IMR-90 (cell line): ENCODE results near the gene BCL11A. TPM values are rescaled to one million over a fixed set of nuclear protein-coding genes. Genes with fewer than 3 reads are reported as not detected.
A peak's percentile ranks its signal among the peaks of the same experiment; 100 is the strongest.

Source experiments
- ATAC-seq: fragments of 200-7000 bp; cut with Tn5 transposase; 2 replicates; pipeline ENCODE4 v1.9.1; 2020; ENCODE audit warnings: low read depth, mild to moderate bottlenecking, moderate library complexity
- BruUV-seq: library from RNA; stranded (reverse); fragments of 400-500 nt; replicated peaks from 2 replicates; lab custom pipeline; 2021; lab: Mats Ljungman, UMichigan
- CTCF ChIA-PET: fragments of 300-600 bp; formaldehyde crosslinking; extraction: SDS; loops from one replicate; lab custom pipeline; 2021; ENCODE audit warnings: antibody characterized with exemption; lab: Yijun Ruan, JAX
- POLR2A ChIA-PET: fragments of 300-600 bp; sonication (Branson Sonifier 250); formaldehyde crosslinking; loops from one replicate; lab custom pipeline; 2022; ENCODE audit warnings: antibody characterized with exemption; ENCODE audit not compliant: unreplicated experiment; lab: Charles Lee
- DNase-seq: peaks from one replicate; pipeline ENCODE4 v3.0.0; 2013
- H2AFZ ChIP-seq: replicated peaks from 2 replicates; pipeline ENCODE3; 2013; ENCODE audit warnings: low read length, mild to moderate bottlenecking; ENCODE audit not compliant: poor library complexity
- H2AK5ac ChIP-seq: 2 replicates; pipeline ENCODE4 v1.6.1; 2013; ENCODE audit warnings: low read depth, low read length, inconsistent platforms
- H2AK9ac ChIP-seq: replicated peaks from 2 replicates; pipeline ENCODE3; 2013; ENCODE audit warnings: mild to moderate bottlenecking, low read depth, low read length, moderate library complexity; ENCODE audit not compliant: poor library complexity
- H2BK120ac ChIP-seq: 2 replicates; pipeline ENCODE4 v1.6.1; 2013; ENCODE audit warnings: low read depth, low read length, inconsistent platforms
- H2BK15ac ChIP-seq: 3 replicates; pipeline ENCODE4 v1.6.1; 2013; ENCODE audit warnings: low read depth, low read length, inconsistent platforms
- H2BK20ac ChIP-seq: 2 replicates; pipeline ENCODE4 v1.6.1; 2013; ENCODE audit warnings: low read depth, mild to moderate bottlenecking, inconsistent platforms, low read length, moderate library complexity
- H2BK5ac ChIP-seq: 2 replicates; pipeline ENCODE4 v1.6.1; 2013; ENCODE audit warnings: mild to moderate bottlenecking, low read depth, low read length, inconsistent platforms; ENCODE audit not compliant: poor library complexity, severe bottlenecking
- H3K14ac ChIP-seq: replicated peaks from 2 replicates; pipeline ENCODE4 v1.6.1; 2013; ENCODE audit warnings: low read depth, low read length, inconsistent platforms
- H3K18ac ChIP-seq: 2 replicates; pipeline ENCODE4 v1.6.1; 2013; ENCODE audit warnings: low read depth, low read length, control low read depth
- H3K23ac ChIP-seq: 2 replicates; pipeline ENCODE4 v1.6.1; 2013; ENCODE audit warnings: low read depth, low read length, inconsistent platforms
- H3K27ac ChIP-seq: 2 replicates; pipeline ENCODE4 v1.5.1; 2013; ENCODE audit warnings: mild to moderate bottlenecking, control low read depth, low read length; ENCODE audit not compliant: insufficient read depth
- H3K27me3 ChIP-seq: 2 replicates; pipeline ENCODE4 v1.6.1; 2013; ENCODE audit warnings: low read length; ENCODE audit not compliant: control insufficient read depth, insufficient read depth
- H3K36me3 ChIP-seq: 2 replicates; pipeline ENCODE4 v1.6.1; 2013; ENCODE audit warnings: low read length, mixed read lengths; ENCODE audit not compliant: control insufficient read depth, insufficient read depth
- H3K4ac ChIP-seq: 2 replicates; pipeline ENCODE4 v1.6.1; 2013; ENCODE audit warnings: low read depth, low read length, inconsistent platforms
- H3K4me1 ChIP-seq: 2 replicates; pipeline ENCODE4 v1.6.1; 2013; ENCODE audit warnings: low read length, mixed read lengths; ENCODE audit not compliant: control insufficient read depth, insufficient read depth
- H3K4me2 ChIP-seq: 2 replicates; pipeline ENCODE4 v1.6.1; 2013; ENCODE audit warnings: low read depth, mild to moderate bottlenecking, control low read depth, low read length, moderate library complexity
- H3K4me3 ChIP-seq: 2 replicates; pipeline ENCODE4 v1.5.1; 2013; ENCODE audit warnings: low read depth, mild to moderate bottlenecking, control low read depth, low read length, moderate library complexity; ENCODE audit not compliant: insufficient read depth
- H3K56ac ChIP-seq: 2 replicates; pipeline ENCODE4 v1.6.1; 2013; ENCODE audit warnings: low read length, inconsistent platforms; ENCODE audit not compliant: insufficient read depth; ENCODE audit errors: extremely low read depth
- H3K79me1 ChIP-seq, 2 experiments: 2 replicates each; pipeline ENCODE4 v1.6.1; 2013; ENCODE audit warnings: low read length in 2 of 2, inconsistent platforms in 1 of 2, low read depth in 1 of 2
- H3K9ac ChIP-seq: 2 replicates; pipeline ENCODE4 v1.6.1; 2013; ENCODE audit warnings: low read depth, low read length, control low read depth
- H3K9me1 ChIP-seq: 2 replicates; pipeline ENCODE4 v1.6.1; 2013; ENCODE audit warnings: low read length, inconsistent platforms; ENCODE audit not compliant: insufficient read depth
- H3K9me3 ChIP-seq: 2 replicates; pipeline ENCODE4 v1.6.1; 2013; ENCODE audit warnings: low read length; ENCODE audit not compliant: control insufficient read depth, insufficient read depth
- H4K20me1 ChIP-seq: 2 replicates; pipeline ENCODE4 v1.6.1; 2013; ENCODE audit warnings: low read length, inconsistent platforms; ENCODE audit not compliant: insufficient read depth
- H4K5ac ChIP-seq: 2 replicates; pipeline ENCODE4 v1.6.1; 2013; ENCODE audit warnings: mild to moderate bottlenecking, low read depth, low read length, control low read depth
- H4K8ac ChIP-seq, 2 experiments: 2 replicates each; pipeline ENCODE4 v1.6.1; 2013; ENCODE audit warnings: low read depth in 2 of 2, low read length in 2 of 2, control low read depth in 1 of 2, inconsistent platforms in 1 of 2
- H4K91ac ChIP-seq: 2 replicates; pipeline ENCODE4 v1.6.1; 2013; ENCODE audit warnings: low read depth, low read length, inconsistent platforms; ENCODE audit not compliant: insufficient read depth
- BHLHE40 ChIP-seq: fragments of 150-350 bp; IDR thresholded peaks from 2 replicates; pipeline ENCODE4 v1.6.1; 2016; ENCODE audit warnings: mild to moderate bottlenecking, low read depth, low read length
- CHD1 ChIP-seq: IDR thresholded peaks from 2 replicates; pipeline ENCODE4 v1.6.1; 2012; ENCODE audit warnings: low read depth, low read length, improper control_type of control experiment
- ELK1 ChIP-seq: fragments of 150-350 bp; IDR thresholded peaks from 2 replicates; pipeline ENCODE4 v1.6.1; 2016; ENCODE audit warnings: low read depth, mild to moderate bottlenecking, low read length, moderate library complexity, borderline replicate concordance
- FOS ChIP-seq: fragments of 150-350 bp; IDR thresholded peaks from 2 replicates; pipeline ENCODE4 v1.6.1; 2016; ENCODE audit warnings: low read depth, low read length
- MAFK ChIP-seq: IDR thresholded peaks from 2 replicates; pipeline ENCODE4 v1.6.1; 2012; ENCODE audit warnings: low read depth, low read length, improper control_type of control experiment
- MAZ ChIP-seq: IDR thresholded peaks from 2 replicates; pipeline ENCODE4 v1.6.1; 2012; ENCODE audit warnings: low read depth, mild to moderate bottlenecking, low read length, improper control_type of control experiment, moderate library complexity, borderline replicate concordance
- MXI1 ChIP-seq: IDR thresholded peaks from 2 replicates; pipeline ENCODE4 v1.6.1; 2012; ENCODE audit warnings: low read depth, mild to moderate bottlenecking, low read length, moderate library complexity, borderline replicate concordance
- NFE2L2 ChIP-seq: fragments of 150-350 bp; IDR thresholded peaks from 2 replicates; pipeline ENCODE4 v1.6.1; 2016; ENCODE audit warnings: low read depth, mild to moderate bottlenecking, low read length
- POLR2A ChIP-seq: IDR thresholded peaks from 2 replicates; pipeline ENCODE4 v1.6.1; 2012; ENCODE audit warnings: mild to moderate bottlenecking, low read depth, low read length
- RAD21 ChIP-seq: IDR thresholded peaks from 2 replicates; pipeline ENCODE4 v1.6.1; 2012; ENCODE audit warnings: low read length, improper control_type of control experiment
- RCOR1 ChIP-seq: IDR thresholded peaks from 2 replicates; pipeline ENCODE4 v1.6.1; 2012; ENCODE audit warnings: mild to moderate bottlenecking, low read length, improper control_type of control experiment; ENCODE audit not compliant: insufficient replicate concordance
- RFX5 ChIP-seq: IDR thresholded peaks from 2 replicates; pipeline ENCODE4 v1.8.0; 2012; ENCODE audit warnings: low read depth, mild to moderate bottlenecking, low read length, moderate library complexity
- USF2 ChIP-seq: fragments of 150-350 bp; IDR thresholded peaks from 2 replicates; pipeline ENCODE4 v1.6.1; 2017; ENCODE audit warnings: mild to moderate bottlenecking, antibody characterized with exemption, low read length, low read depth
- WGBS, 2 experiments: methylation state at CpG; one replicate each; pipeline versions ENCODE4 v1.1.5 to v1.1.7; 2013; ENCODE audit warnings: missing lambda C conversion rate in 2 of 2; ENCODE audit not compliant: insufficient read length in 1 of 2; ENCODE audit errors: extremely low coverage in 2 of 2; 5-methylcytosine and 5-hydroxymethylcytosine counted together
- dilution Hi-C: fragments of 300-500 bp; cut with HindIII; formaldehyde crosslinking; loops from one replicate; pipeline ENCODE4 v1.14.3; 2018; ENCODE audit warnings: low sequenced_read_pairs; ENCODE audit not compliant: unreplicated experiment
- in situ Hi-C: fragments of 300-500 bp; cut with MboI; formaldehyde crosslinking; loops from 3 replicates; pipeline ENCODE4 v1.14.3; 2019; ENCODE audit warnings: low sequenced_read_pairs, inconsistent platforms, mixed read lengths
- intact Hi-C: fragments of 100-400 bp; cut with micrococcal nuclease; formaldehyde crosslinking; loops from 2 replicates; pipeline ENCODE4 v1.10.0; 2022
- polyA plus RNA-seq, 3 experiments: library from polyadenylated mRNA; depleted of rRNA; stranded (reverse); fragments of >200 nt; gene quantifications; 2 replicates each; pipeline ENCODE4 v1.2.3, GENCODE V29; 2012; ENCODE audit warnings: low replicate concordance in 1 of 3
- total RNA-seq: library from RNA; depleted of rRNA; stranded (reverse); fragments of >200 nt; gene quantifications from 2 replicates; pipeline ENCODE4 v1.2.3, GENCODE V29; 2012
- TF ChIP-seq, protein P1 (sequence below): conservative IDR thresholded peaks from 2 replicates; pipeline ENCODE4 v1.5.1; 2012; ENCODE audit warnings: mild to moderate bottlenecking, low read depth, low read length, improper control_type of control experiment

The BCL11A gene
- total and polyA plus RNA-seq, 2 of the 4 experiments (the other 2 are of a cell fraction), result 1.0 to 1.1 TPM

GRCh38 chr2:60411295-60411694 lies 142.2 kb downstream of the BCL11A start:
- CTCF ChIA-PET, result no interaction called here
- POLR2A ChIA-PET, result no interaction called here
- no TSS peak for BruUV-seq

More at GRCh38 chr2:60411295-60411694, 142.2 kb downstream of the BCL11A start:
- in situ Hi-C loops (no loop called here), intact Hi-C loops (no loop called here), dilution Hi-C loops (no loop called here)
- ATAC-seq (no peak), DNase-seq (peak; percentile 26)
- H3K27me3 ChIP-seq, result no peaks in the 10 kb centered on the region; the same call in 1 of the 2 replicates
- H4K20me1 ChIP-seq, result no peaks in the 10 kb centered on the region
- no peaks in the 10 kb centered on the region for H3K36me3 ChIP-seq
- H3K9ac ChIP-seq, result no peak overlapping the region
- H4K91ac ChIP-seq, result no peak overlapping the region
- H2BK15ac ChIP-seq, result no peak overlapping the region
- TF ChIP-seq BHLHE40, result no peak
- no peak for TF ChIP-seq NFE2L2
- TF ChIP-seq MXI1, result no peak
- TF ChIP-seq FOS, result no peak
- no peak for TF ChIP-seq POLR2A
- TF ChIP-seq MAZ, result no peak
- TF ChIP-seq USF2, result no peak
- TF ChIP-seq CHD1, result no peak
- TF ChIP-seq, protein P1, sequence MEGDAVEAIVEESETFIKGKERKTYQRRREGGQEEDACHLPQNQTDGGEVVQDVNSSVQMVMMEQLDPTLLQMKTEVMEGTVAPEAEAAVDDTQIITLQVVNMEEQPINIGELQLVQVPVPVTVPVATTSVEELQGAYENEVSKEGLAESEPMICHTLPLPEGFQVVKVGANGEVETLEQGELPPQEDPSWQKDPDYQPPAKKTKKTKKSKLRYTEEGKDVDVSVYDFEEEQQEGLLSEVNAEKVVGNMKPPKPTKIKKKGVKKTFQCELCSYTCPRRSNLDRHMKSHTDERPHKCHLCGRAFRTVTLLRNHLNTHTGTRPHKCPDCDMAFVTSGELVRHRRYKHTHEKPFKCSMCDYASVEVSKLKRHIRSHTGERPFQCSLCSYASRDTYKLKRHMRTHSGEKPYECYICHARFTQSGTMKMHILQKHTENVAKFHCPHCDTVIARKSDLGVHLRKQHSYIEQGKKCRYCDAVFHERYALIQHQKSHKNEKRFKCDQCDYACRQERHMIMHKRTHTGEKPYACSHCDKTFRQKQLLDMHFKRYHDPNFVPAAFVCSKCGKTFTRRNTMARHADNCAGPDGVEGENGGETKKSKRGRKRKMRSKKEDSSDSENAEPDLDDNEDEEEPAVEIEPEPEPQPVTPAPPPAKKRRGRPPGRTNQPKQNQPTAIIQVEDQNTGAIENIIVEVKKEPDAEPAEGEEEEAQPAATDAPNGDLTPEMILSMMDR, result no peak
- TF ChIP-seq RCOR1, result no peak
- no peak for TF ChIP-seq ELK1
- TF ChIP-seq MAFK, result no peak
- no peak for TF ChIP-seq RAD21
- no peak for TF ChIP-seq RFX5
- no peak overlapping the region for H2BK120ac ChIP-seq
- no peak overlapping the region for H2BK5ac ChIP-seq
- no peak overlapping the region for H3K56ac ChIP-seq
- H3K9me1 ChIP-seq, result no peaks in the 10 kb centered on the region
- H3K23ac ChIP-seq, result no peak overlapping the region
- no peak overlapping the region for H3K4me3 ChIP-seq
- WGBS, 2 experiments, result no CpG with 5 or more reads among the region's 3 CpGs
- no peak overlapping the region for H2AFZ ChIP-seq
- no peak overlapping the region for H2AK9ac ChIP-seq
- no peak overlapping the region for H3K4me2 ChIP-seq
- H2AK5ac ChIP-seq, result no peak overlapping the region
- H4K5ac ChIP-seq, result no peak overlapping the region
- H3K4me1 ChIP-seq, result no peaks in the 10 kb centered on the region
- H3K4ac ChIP-seq, result no peak overlapping the region
- H4K8ac ChIP-seq, result no peak overlapping the region
- H3K18ac ChIP-seq, result no peak overlapping the region
- H3K27ac ChIP-seq, result no peak overlapping the region
- H3K79me1 ChIP-seq, result no peaks in the 10 kb centered on the region
- H2BK20ac ChIP-seq, result no peak overlapping the region
- no peak overlapping the region for H3K14ac ChIP-seq
- H3K9me3 ChIP-seq, result no peaks in the 10 kb centered on the region
